Lower lobe of right lung (tissue), 2 donors: ENCODE data around the gene YLPM1. TPM values are rescaled to one million over a fixed set of nuclear protein-coding genes. Genes with fewer than 3 reads are reported as not detected.

ENCODE experiments used
- ATAC-seq, 2 donors: fragments of 200-7000 bp; cut with Tn5 transposase; one replicate each; pipeline ENCODE4 v1.9.1; 2020 to 2022; ENCODE audit warnings: mild to moderate bottlenecking in 2 of 2, moderate library complexity in 2 of 2
- DNase-seq: peaks from one replicate; pipeline ENCODE4 v3.0.0-alpha.2; 2020
- H3K27ac ChIP-seq: fragments of 200-600 bp; one replicate; pipeline ENCODE4 v1.8.0; 2022
- H3K27me3 ChIP-seq: fragments of 200-600 bp; one replicate; pipeline ENCODE4 v1.8.0; 2022; ENCODE audit warnings: low read depth
- H3K36me3 ChIP-seq: fragments of 200-600 bp; one replicate; pipeline ENCODE4 v1.8.0; 2022; ENCODE audit warnings: mild to moderate bottlenecking
- H3K4me1 ChIP-seq: fragments of 200-600 bp; one replicate; pipeline ENCODE4 v1.8.0; 2022
- H3K4me3 ChIP-seq: fragments of 200-600 bp; one replicate; pipeline ENCODE4 v1.8.0; 2022; ENCODE audit warnings: mild to moderate bottlenecking
- H3K9me3 ChIP-seq: fragments of 200-600 bp; one replicate; pipeline ENCODE4 v1.8.0; 2022
- CTCF ChIP-seq: fragments of 200-600 bp; IDR thresholded peaks from one replicate; pipeline ENCODE4 v1.8.0; 2022; ENCODE audit warnings: antibody characterized with exemption, mild to moderate bottlenecking
- intact Hi-C: fragments of 100-400 bp; cut with DNase I; formaldehyde crosslinking; loops from one replicate; pipeline ENCODE4 v1.11.0; 2022
- total RNA-seq: library from RNA; stranded (reverse); fragmentation: NEBNext Ultra II Directional; extraction: Animal tissue kit (Norgen Biotek cat#: 25700); gene quantifications from one replicate; pipeline ENCODE4 v1.2.1, GENCODE V29; 2021
- donor health status: DM: no; HTN: yes; CAD: no; lungs with severe emphysema.

Gene YLPM1
- total RNA-seq, 1 donor from 2014 or later = 58.0 TPM

- Histone ChIP-seq H3K27me3 (no peaks in the 10 kb centered on the region), H3K4me3 (no peak overlapping the region), H3K4me1 (peaks cover 29% of the 10 kb centered on the region), H3K36me3 (peaks cover 12% of the 10 kb centered on the region), H3K27ac (no peak overlapping the region), H3K9me3 (no peaks in the 10 kb centered on the region)
- intact Hi-C loops = no loop called here
- DNase-seq = no peak
- no peak for ATAC-seq
- no peak for TF ChIP-seq CTCF
Measured at GRCh38 chr14:74771399-74771798, 8.3 kb downstream of the YLPM1 start.

- Histone ChIP-seq H3K9me3 (no peaks in the 10 kb centered on the region), H3K4me1 (no peaks in the 10 kb centered on the region), H3K27me3 (no peaks in the 10 kb centered on the region), H3K4me3 (no peak overlapping the region), H3K36me3 (peaks cover 83% of the 10 kb centered on the region), H3K27ac (no peak overlapping the region)
- DNase-seq (no peak), ATAC-seq (no peak)
- intact Hi-C loops = no loop called here
- no peak for TF ChIP-seq CTCF
Measured at GRCh38 chr14:74784634-74785033, 21.5 kb downstream of the YLPM1 start.

- H3K9me3 ChIP-seq = no peaks in the 10 kb centered on the region
- H3K36me3 ChIP-seq = peaks cover 78% of the 10 kb centered on the region
- no peaks in the 10 kb centered on the region for H3K27me3 ChIP-seq
- no peaks in the 10 kb centered on the region for H3K4me1 ChIP-seq
- no peak overlapping the region for H3K4me3 ChIP-seq
- ATAC-seq (no peak), DNase-seq (no peak)
- intact Hi-C loops = no loop called here
- TF ChIP-seq CTCF = no peak
- no peak overlapping the region for H3K27ac ChIP-seq
Measured at GRCh38 chr14:74785056-74785613, 22.0 kb downstream of the YLPM1 start.

GRCh38 chr14:74786796-74787315 is 23.7 kb downstream of the YLPM1 start:
- H3K4me3 ChIP-seq = no peak overlapping the region
- no peaks in the 10 kb centered on the region for H3K9me3 ChIP-seq
- peaks cover 61% of the 10 kb centered on the region for H3K36me3 ChIP-seq
- H3K27me3 ChIP-seq = no peaks in the 10 kb centered on the region
- ATAC-seq = no peak
- no peak for DNase-seq
- no peak overlapping the region for H3K27ac ChIP-seq
- TF ChIP-seq CTCF = no peak
- H3K4me1 ChIP-seq = peaks cover 9% of the 10 kb centered on the region
- intact Hi-C loops = no loop called here

GRCh38 chr14:74792249-74793039 is 29.3 kb downstream of the YLPM1 start:
- no peaks in the 10 kb centered on the region for H3K27me3 ChIP-seq
- H3K4me1 ChIP-seq = peaks cover 36% of the 10 kb centered on the region
- no peak for TF ChIP-seq CTCF
- intact Hi-C loops = no loop called here
- H3K4me3 ChIP-seq = no peak overlapping the region
- H3K36me3 ChIP-seq = peaks cover 21% of the 10 kb centered on the region
- no peak for DNase-seq
- H3K9me3 ChIP-seq = no peaks in the 10 kb centered on the region
- peak overlapping the region; percentile 3 for H3K27ac ChIP-seq
- ATAC-seq = no peak
